HepG2 (cell line): Measurements from ENCODE around the gene CSNK1E. TPM values are rescaled to one million over a fixed set of nuclear protein-coding genes. Genes with fewer than 3 reads are reported as not detected.

ENCODE experiments used
- ELF3 ChIP-seq: IDR thresholded peaks from 2 replicates; pipeline ENCODE4 v1.6.1; 2016; ENCODE audit warnings: missing genetic modification reagents, missing compliant biosample characterization
- FOSL1 ChIP-seq: sonication (generic); formaldehyde crosslinking; IDR thresholded peaks from 2 replicates; pipeline ENCODE4 v1.9.0; 2021; ENCODE audit warnings: missing genetic modification reagents, borderline replicate concordance
- MYC ChIP-seq: sonication (generic); formaldehyde crosslinking; IDR thresholded peaks from 2 replicates; pipeline ENCODE4 v1.9.0; 2021; ENCODE audit warnings: missing genetic modification reagents, borderline replicate concordance
- NFIC ChIP-seq: IDR thresholded peaks from 2 replicates; pipeline ENCODE4 v1.6.1; 2012; ENCODE audit warnings: mild to moderate bottlenecking, low read length, inconsistent platforms
- RBFOX2 ChIP-seq: fragments of 200-400 bp; formaldehyde crosslinking; IDR thresholded peaks from 2 replicates; pipeline ENCODE4 v1.6.1; 2017; ENCODE audit warnings: low read depth, mild to moderate bottlenecking, low read length
- SALL2 ChIP-seq: sonication (generic); formaldehyde crosslinking; IDR thresholded peaks from 2 replicates; pipeline ENCODE4 v1.8.1; 2023; ENCODE audit warnings: mild to moderate bottlenecking, missing genetic modification reagents, inconsistent platforms
- YEATS2 ChIP-seq: sonication (generic); formaldehyde crosslinking; IDR thresholded peaks from 2 replicates; pipeline ENCODE4 v1.4.0; 2020; ENCODE audit warnings: missing genetic modification reagents, borderline replicate concordance
- ZC3H13 ChIP-seq: sonication (generic); formaldehyde crosslinking; IDR thresholded peaks from 2 replicates; pipeline ENCODE4 v1.8.1; 2023; ENCODE audit warnings: mild to moderate bottlenecking, missing genetic modification reagents, moderate library complexity
- ZFYVE20 ChIP-seq: sonication (generic); formaldehyde crosslinking; IDR thresholded peaks from 2 replicates; pipeline ENCODE4 v1.8.0; 2023; ENCODE audit warnings: low read depth, mild to moderate bottlenecking, moderate library complexity, missing genetic modification reagents, borderline replicate concordance
- ZNF441 ChIP-seq: sonication (generic); formaldehyde crosslinking; IDR thresholded peaks from 2 replicates; pipeline ENCODE4 v1.7.0; 2021; ENCODE audit warnings: missing genetic modification reagents, borderline replicate concordance
- ZNF547 ChIP-seq: sonication (generic); formaldehyde crosslinking; IDR thresholded peaks from 2 replicates; pipeline ENCODE4 v1.5.1; 2020; ENCODE audit warnings: mild to moderate bottlenecking, missing genetic modification reagents
- ZNF724P ChIP-seq: sonication (generic); formaldehyde crosslinking; IDR thresholded peaks from 2 replicates; pipeline ENCODE4 v1.8.0; 2022; ENCODE audit warnings: missing genetic modification reagents, borderline replicate concordance
- ZNF879 ChIP-seq: sonication (generic); formaldehyde crosslinking; IDR thresholded peaks from 2 replicates; pipeline ENCODE4 v1.8.1; 2023; ENCODE audit warnings: missing genetic modification reagents
- polyA plus RNA-seq, 8 experiments: library from polyadenylated mRNA; depleted of rRNA in 3 of 8; stranded (reverse) in 7 of 8; unstranded in 1 of 8; fragments of >200 nt; fragmentation: Illumina TruSeq in 4 of 8; extraction: Trizol in 4 of 8; gene quantifications; 2 replicates each; pipeline versions ENCODE4 v1.2.1 to v1.2.3, GENCODE V29; 2011 to 2016; ENCODE audit warnings: low read depth in 4 of 8, missing spikeins in 1 of 8, mixed read lengths in 1 of 8; ENCODE audit not compliant: insufficient read depth in 1 of 8
- total RNA-seq, 5 experiments: library from RNA; depleted of rRNA; stranded (reverse); fragments of >200 nt; fragmentation: Illumina TruSeq; extraction: Trizol; gene quantifications; 2 replicates each; pipeline ENCODE4 v1.2.3, GENCODE V29; 2016; ENCODE audit warnings: low read depth in 1 of 5
- TF ChIP-seq, protein P1 (sequence below): sonication (generic); formaldehyde crosslinking; IDR thresholded peaks from 2 replicates; pipeline ENCODE4 v1.9.0; 2021; ENCODE audit warnings: missing genetic modification reagents, borderline replicate concordance
- TF ChIP-seq, protein P2 (sequence below): sonication (generic); formaldehyde crosslinking; IDR thresholded peaks from 2 replicates; pipeline ENCODE4 v1.9.0; 2021; ENCODE audit warnings: mild to moderate bottlenecking, missing genetic modification reagents
- TF ChIP-seq, protein P3 (sequence below): sonication (generic); formaldehyde crosslinking; IDR thresholded peaks from 2 replicates; pipeline ENCODE4 v1.9.0; 2022; ENCODE audit warnings: missing genetic modification reagents, mild to moderate bottlenecking, borderline replicate concordance
- TF ChIP-seq, protein P4 (sequence below): sonication (generic); formaldehyde crosslinking; IDR thresholded peaks from 2 replicates; pipeline ENCODE4 v1.9.0; 2021; ENCODE audit warnings: missing genetic modification reagents, borderline replicate concordance

The CSNK1E gene
- total and polyA plus RNA-seq, 2 of the 13 experiments (the other 11 are each of a cell fraction or from before 2014, with no cell fraction given) = 34.7 to 129 TPM

DNA sequence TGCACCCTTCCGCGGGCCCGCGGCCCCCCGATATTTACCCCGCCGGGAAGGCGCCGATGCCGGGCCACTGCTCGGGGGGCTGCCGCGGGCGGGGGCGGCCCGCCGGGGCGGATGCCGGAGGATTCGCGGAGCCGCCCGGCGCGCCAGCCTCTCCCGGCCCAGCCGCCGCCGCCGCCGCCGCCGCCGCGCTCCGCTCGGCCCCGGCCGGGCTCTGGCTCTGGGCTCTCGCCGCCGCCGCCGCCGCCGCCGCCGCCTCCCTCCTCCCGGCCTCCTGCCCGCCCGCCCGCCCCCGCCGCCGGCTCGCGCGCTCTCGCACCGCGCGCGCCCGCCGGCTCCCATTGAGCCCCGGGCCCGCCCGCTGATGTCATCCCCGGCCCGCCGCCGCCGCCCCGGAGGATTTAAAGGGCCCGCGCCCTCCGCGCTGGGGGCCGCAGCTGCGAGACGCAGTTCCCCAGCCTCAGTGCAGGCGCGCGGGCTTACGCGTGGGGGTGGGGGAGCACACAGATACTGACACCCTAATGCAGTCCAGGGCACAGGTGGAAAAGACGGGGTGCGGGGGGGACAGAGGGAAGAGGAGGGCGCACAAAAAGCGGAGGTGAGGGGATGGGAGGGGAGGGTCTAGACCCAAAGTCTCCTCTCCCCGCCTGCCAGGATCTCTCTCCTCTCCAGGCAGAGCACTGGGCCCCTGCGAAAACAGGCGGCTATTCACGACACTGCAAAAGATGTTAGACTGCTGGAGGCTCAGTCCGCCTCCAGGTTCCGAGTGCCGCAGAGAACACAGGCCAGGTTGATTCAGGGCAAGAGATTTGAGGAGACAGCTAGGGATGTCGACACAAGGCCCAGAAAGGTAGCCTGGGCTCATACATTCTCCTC, at the start of gene CSNK1E (continued):
- TF ChIP-seq, protein P1, sequence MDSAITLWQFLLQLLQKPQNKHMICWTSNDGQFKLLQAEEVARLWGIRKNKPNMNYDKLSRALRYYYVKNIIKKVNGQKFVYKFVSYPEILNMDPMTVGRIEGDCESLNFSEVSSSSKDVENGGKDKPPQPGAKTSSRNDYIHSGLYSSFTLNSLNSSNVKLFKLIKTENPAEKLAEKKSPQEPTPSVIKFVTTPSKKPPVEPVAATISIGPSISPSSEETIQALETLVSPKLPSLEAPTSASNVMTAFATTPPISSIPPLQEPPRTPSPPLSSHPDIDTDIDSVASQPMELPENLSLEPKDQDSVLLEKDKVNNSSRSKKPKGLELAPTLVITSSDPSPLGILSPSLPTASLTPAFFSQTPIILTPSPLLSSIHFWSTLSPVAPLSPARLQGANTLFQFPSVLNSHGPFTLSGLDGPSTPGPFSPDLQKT = no peak
- TF ChIP-seq ZNF441 (CRISPR knock-in tag) (peak; percentile 56; the same call in 1 of the 2 replicates), ZNF879 (CRISPR knock-in tag) (no peak), NFIC (no peak), ZFYVE20 (CRISPR knock-in tag) (no peak), MYC (CRISPR knock-in tag) (no peak), ZNF724P (CRISPR knock-in tag) (no peak), RBFOX2 (peak; percentile 23; the same call in 1 of the 2 replicates), ZC3H13 (CRISPR knock-in tag) (no peak), ZNF547 (CRISPR knock-in tag) (no peak), SALL2 (CRISPR knock-in tag) (no peak), FOSL1 (CRISPR knock-in tag) (no peak), ELF3 (no peak), YEATS2 (CRISPR knock-in tag) (no peak)
- TF ChIP-seq, protein P2, sequence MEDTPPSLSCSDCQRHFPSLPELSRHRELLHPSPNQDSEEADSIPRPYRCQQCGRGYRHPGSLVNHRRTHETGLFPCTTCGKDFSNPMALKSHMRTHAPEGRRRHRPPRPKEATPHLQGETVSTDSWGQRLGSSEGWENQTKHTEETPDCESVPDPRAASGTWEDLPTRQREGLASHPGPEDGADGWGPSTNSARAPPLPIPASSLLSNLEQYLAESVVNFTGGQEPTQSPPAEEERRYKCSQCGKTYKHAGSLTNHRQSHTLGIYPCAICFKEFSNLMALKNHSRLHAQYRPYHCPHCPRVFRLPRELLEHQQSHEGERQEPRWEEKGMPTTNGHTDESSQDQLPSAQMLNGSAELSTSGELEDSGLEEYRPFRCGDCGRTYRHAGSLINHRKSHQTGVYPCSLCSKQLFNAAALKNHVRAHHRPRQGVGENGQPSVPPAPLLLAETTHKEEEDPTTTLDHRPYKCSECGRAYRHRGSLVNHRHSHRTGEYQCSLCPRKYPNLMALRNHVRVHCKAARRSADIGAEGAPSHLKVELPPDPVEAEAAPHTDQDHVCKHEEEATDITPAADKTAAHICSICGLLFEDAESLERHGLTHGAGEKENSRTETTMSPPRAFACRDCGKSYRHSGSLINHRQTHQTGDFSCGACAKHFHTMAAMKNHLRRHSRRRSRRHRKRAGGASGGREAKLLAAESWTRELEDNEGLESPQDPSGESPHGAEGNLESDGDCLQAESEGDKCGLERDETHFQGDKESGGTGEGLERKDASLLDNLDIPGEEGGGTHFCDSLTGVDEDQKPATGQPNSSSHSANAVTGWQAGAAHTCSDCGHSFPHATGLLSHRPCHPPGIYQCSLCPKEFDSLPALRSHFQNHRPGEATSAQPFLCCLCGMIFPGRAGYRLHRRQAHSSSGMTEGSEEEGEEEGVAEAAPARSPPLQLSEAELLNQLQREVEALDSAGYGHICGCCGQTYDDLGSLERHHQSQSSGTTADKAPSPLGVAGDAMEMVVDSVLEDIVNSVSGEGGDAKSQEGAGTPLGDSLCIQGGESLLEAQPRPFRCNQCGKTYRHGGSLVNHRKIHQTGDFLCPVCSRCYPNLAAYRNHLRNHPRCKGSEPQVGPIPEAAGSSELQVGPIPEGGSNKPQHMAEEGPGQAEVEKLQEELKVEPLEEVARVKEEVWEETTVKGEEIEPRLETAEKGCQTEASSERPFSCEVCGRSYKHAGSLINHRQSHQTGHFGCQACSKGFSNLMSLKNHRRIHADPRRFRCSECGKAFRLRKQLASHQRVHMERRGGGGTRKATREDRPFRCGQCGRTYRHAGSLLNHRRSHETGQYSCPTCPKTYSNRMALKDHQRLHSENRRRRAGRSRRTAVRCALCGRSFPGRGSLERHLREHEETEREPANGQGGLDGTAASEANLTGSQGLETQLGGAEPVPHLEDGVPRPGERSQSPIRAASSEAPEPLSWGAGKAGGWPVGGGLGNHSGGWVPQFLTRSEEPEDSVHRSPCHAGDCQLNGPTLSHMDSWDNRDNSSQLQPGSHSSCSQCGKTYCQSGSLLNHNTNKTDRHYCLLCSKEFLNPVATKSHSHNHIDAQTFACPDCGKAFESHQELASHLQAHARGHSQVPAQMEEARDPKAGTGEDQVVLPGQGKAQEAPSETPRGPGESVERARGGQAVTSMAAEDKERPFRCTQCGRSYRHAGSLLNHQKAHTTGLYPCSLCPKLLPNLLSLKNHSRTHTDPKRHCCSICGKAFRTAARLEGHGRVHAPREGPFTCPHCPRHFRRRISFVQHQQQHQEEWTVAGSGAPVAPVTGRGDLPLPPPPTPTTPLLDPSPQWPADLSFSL (CRISPR knock-in tag) = peak; percentile 82; the same call in 1 of the 2 replicates
- TF ChIP-seq, protein P3, sequence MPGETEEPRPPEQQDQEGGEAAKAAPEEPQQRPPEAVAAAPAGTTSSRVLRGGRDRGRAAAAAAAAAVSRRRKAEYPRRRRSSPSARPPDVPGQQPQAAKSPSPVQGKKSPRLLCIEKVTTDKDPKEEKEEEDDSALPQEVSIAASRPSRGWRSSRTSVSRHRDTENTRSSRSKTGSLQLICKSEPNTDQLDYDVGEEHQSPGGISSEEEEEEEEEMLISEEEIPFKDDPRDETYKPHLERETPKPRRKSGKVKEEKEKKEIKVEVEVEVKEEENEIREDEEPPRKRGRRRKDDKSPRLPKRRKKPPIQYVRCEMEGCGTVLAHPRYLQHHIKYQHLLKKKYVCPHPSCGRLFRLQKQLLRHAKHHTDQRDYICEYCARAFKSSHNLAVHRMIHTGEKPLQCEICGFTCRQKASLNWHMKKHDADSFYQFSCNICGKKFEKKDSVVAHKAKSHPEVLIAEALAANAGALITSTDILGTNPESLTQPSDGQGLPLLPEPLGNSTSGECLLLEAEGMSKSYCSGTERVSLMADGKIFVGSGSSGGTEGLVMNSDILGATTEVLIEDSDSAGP (CRISPR knock-in tag) = peak; percentile 99
- TF ChIP-seq, protein P4, sequence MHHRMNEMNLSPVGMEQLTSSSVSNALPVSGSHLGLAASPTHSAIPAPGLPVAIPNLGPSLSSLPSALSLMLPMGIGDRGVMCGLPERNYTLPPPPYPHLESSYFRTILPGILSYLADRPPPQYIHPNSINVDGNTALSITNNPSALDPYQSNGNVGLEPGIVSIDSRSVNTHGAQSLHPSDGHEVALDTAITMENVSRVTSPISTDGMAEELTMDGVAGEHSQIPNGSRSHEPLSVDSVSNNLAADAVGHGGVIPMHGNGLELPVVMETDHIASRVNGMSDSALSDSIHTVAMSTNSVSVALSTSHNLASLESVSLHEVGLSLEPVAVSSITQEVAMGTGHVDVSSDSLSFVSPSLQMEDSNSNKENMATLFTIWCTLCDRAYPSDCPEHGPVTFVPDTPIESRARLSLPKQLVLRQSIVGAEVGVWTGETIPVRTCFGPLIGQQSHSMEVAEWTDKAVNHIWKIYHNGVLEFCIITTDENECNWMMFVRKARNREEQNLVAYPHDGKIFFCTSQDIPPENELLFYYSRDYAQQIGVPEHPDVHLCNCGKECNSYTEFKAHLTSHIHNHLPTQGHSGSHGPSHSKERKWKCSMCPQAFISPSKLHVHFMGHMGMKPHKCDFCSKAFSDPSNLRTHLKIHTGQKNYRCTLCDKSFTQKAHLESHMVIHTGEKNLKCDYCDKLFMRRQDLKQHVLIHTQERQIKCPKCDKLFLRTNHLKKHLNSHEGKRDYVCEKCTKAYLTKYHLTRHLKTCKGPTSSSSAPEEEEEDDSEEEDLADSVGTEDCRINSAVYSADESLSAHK = no peak
